GM12891 (cell line): Measurements from ENCODE around the gene PKDREJ.

Experiments used
- DNase-seq: peaks from one replicate; pipeline ENCODE4 v3.0.0; 2011; ENCODE audit warnings: low spot score; ENCODE audit not compliant: insufficient read length
- FAIRE-seq: peaks from 2 replicates; lab custom pipeline; 2011; peaks lifted over from hg19 to GRCh38; lab: Jason Lieb, UNC
- PAX5 ChIP-seq: IDR thresholded peaks from 2 replicates; pipeline ENCODE4 v1.6.1; 2011; ENCODE audit warnings: low read length, moderate library complexity, mild to moderate bottlenecking; ENCODE audit not compliant: insufficient read depth, severe bottlenecking
- POLR2A ChIP-seq: IDR thresholded peaks from 2 replicates; pipeline ENCODE4 v1.6.1; 2011; ENCODE audit warnings: low read depth, low read length, control low read depth
- POLR2AphosphoS5 ChIP-seq: IDR thresholded peaks from 2 replicates; pipeline ENCODE4 v1.6.1; 2011; ENCODE audit warnings: low read depth, low read length, control low read depth
- POU2F2 ChIP-seq: IDR thresholded peaks from 2 replicates; pipeline ENCODE4 v1.6.1; 2011; ENCODE audit warnings: low read depth, mild to moderate bottlenecking, control low read depth, low read length, moderate library complexity
- SPI1 ChIP-seq: IDR thresholded peaks from 2 replicates; pipeline ENCODE4 v1.6.1; 2011; ENCODE audit warnings: low read depth, low read length, control low read depth
- TAF1 ChIP-seq: IDR thresholded peaks from 2 replicates; pipeline ENCODE4 v1.6.1; 2011; ENCODE audit warnings: low read depth, low read length, control low read depth

The PKDREJ gene

GRCh38 chr22:46280999-46281623 is 18.0 kb upstream of the PKDREJ start:
- DNase-seq = no peak
- no peak for TF ChIP-seq SPI1
- no peak for TF ChIP-seq POLR2AphosphoS5
- no peak for TF ChIP-seq TAF1
- no peak for TF ChIP-seq POLR2A
- no peak for TF ChIP-seq PAX5
- no peak for TF ChIP-seq POU2F2
- no peak for FAIRE-seq

- DNase-seq = no peak
- no peak for TF ChIP-seq POLR2AphosphoS5
- no peak for TF ChIP-seq POU2F2
- TF ChIP-seq PAX5 = no peak
- no peak for TF ChIP-seq SPI1
- TF ChIP-seq TAF1 = no peak
- TF ChIP-seq POLR2A = no peak
- no peak for FAIRE-seq
These were observed 17.1 kb upstream of the PKDREJ start for GRCh38 chr22:46280063-46280817.

DNA sequence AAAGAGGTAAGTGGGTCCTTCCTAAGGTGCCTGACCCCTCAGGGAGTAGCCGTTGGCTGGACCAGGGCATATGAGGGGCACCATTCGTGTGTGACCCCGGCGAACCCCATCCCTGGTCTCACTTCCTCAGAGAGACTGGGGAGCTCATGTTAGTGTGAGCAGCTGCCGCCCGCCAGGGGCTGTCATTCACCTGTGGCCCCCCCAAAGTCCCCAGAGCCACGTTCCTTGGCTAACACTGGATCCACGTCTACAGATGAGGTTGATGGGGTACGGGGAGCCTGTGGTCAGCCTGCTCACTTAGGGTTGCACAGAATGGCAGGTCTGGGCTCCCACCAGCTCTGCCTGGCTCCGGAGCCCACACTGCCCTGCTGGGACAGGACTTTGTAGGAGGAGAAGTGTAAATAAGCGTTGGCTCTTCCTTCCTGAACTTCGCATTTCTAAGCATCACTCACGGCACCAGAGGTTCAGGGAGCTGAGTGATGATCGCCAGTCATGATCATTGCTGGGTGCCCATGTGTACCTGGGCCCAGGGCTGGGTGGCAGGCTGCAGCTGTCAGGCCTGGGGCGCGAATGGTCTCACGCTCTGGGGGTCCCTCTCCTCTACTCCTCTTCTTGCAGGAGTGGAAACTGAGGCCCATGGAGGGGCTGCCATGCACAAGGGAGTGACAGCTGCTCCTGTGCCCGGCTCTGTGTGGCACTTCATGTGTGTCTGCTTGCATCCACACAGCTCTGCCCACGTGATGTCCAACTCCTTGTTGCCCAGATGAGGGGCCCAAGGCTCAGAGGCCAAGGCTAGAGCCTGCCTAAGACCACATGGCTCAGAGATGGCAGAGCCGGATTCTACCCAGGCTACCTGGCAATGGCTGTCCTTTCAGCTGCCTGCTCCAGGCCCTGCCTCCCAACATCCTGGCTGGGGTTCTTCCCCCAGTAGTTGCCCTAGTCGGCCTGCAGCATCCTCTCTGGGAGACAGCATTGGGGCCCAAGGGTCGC is 15.8 kb upstream of the PKDREJ start:
- DNase-seq = no peak
- no peak for FAIRE-seq
- no peak for TF ChIP-seq TAF1
- no peak for TF ChIP-seq POU2F2

- DNase-seq (no peak), FAIRE-seq (no peak)
- no peak for TF ChIP-seq PAX5
- TF ChIP-seq POLR2A = no peak
- TF ChIP-seq POLR2AphosphoS5 = no peak
- TF ChIP-seq POU2F2 = no peak
- TF ChIP-seq SPI1 = no peak
- TF ChIP-seq TAF1 = no peak
These were observed 13.4 kb upstream of the PKDREJ start for GRCh38 chr22:46276563-46276962.

- DNase-seq (no peak), FAIRE-seq (peak; percentile 35)
These were observed 12.4 kb upstream of the PKDREJ start for GRCh38 chr22:46275455-46276122.

GRCh38 chr22:46274381-46274780 is 11.2 kb upstream of the PKDREJ start:
- no peak for FAIRE-seq
- no peak for TF ChIP-seq TAF1
- TF ChIP-seq SPI1 = no peak
- TF ChIP-seq PAX5 = no peak
- TF ChIP-seq POU2F2 = no peak
- no peak for TF ChIP-seq POLR2AphosphoS5

More at GRCh38 chr22:46275455-46276122, 12.4 kb upstream of the PKDREJ start:
- no peak for TF ChIP-seq POU2F2

GRCh38 chr22:46273432-46274148 is 10.4 kb upstream of the PKDREJ start:
- FAIRE-seq (no peak), DNase-seq (no peak)
- no peak for TF ChIP-seq POU2F2
- TF ChIP-seq SPI1 = no peak
- no peak for TF ChIP-seq PAX5
- no peak for TF ChIP-seq TAF1
- no peak for TF ChIP-seq POLR2A
- no peak for TF ChIP-seq POLR2AphosphoS5

More at GRCh38 chr22:46274381-46274780, 11.2 kb upstream of the PKDREJ start:
- no peak for DNase-seq

DNA sequence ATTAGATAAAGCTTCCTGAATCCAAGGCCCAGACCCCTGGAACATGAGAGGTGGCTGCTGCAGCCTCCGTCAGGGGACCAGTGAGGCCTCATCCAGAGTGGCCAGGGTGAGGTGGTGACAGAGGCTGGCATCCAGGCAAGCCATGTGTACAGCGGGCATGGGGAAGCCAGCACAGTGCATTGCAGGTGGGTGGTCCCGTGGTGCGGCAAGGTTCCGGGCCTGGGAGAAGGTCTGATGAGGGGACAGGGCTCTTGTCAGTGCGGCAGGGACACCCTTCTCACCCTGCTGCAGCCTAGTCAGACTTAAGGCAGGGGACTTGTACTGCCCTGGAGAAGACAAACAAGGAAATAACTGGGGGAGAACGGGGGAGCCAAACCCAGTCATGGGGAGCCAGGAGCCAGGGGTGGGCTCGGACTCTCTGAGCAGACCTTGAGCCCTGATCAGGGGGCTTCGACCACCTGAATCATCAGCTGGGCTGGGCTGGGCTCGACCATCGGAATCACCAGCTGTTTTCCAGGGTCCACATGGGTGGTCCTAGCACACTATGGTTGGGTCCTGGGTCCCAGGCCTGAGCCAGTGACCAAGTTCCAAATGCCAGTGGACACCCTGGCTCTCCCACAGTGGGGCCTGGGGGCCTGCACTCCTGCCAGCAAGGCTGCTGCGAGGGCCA is 9.8 kb upstream of the PKDREJ start:
- no peak for TF ChIP-seq SPI1
- TF ChIP-seq POLR2AphosphoS5 = no peak
- no peak for TF ChIP-seq POLR2A
- no peak for TF ChIP-seq PAX5
- TF ChIP-seq POU2F2 = no peak
- no peak for TF ChIP-seq TAF1
- DNase-seq = no peak
- FAIRE-seq = no peak
